Body of pancreas (tissue), 4 donors: ENCODE data around the gene LIMS1.

ENCODE experiments used
- POLR2A ChIP-seq, 3 donors: fragments of 450-650 bp; IDR thresholded peaks; one replicate each; pipeline ENCODE4 v1.6.1; 2016; ENCODE audit warnings: antibody characterized with exemption in 3 of 3, mild to moderate bottlenecking in 2 of 3
- TF ChIP-seq, protein P1 (sequence below), 7 experiments: fragments of 450-650 bp in 4 of 7; fragments of 200-600 bp in 3 of 7; sonication (generic) in 3 of 7; IDR thresholded peaks; one replicate each; pipeline ENCODE4 v1.5.1; 2016 to 2019; ENCODE audit warnings: antibody characterized with exemption in 7 of 7

- TF ChIP-seq POLR2A (IDR thresholded peaks at IDR 0.05) = no peak
- TF ChIP-seq, protein P1, sequence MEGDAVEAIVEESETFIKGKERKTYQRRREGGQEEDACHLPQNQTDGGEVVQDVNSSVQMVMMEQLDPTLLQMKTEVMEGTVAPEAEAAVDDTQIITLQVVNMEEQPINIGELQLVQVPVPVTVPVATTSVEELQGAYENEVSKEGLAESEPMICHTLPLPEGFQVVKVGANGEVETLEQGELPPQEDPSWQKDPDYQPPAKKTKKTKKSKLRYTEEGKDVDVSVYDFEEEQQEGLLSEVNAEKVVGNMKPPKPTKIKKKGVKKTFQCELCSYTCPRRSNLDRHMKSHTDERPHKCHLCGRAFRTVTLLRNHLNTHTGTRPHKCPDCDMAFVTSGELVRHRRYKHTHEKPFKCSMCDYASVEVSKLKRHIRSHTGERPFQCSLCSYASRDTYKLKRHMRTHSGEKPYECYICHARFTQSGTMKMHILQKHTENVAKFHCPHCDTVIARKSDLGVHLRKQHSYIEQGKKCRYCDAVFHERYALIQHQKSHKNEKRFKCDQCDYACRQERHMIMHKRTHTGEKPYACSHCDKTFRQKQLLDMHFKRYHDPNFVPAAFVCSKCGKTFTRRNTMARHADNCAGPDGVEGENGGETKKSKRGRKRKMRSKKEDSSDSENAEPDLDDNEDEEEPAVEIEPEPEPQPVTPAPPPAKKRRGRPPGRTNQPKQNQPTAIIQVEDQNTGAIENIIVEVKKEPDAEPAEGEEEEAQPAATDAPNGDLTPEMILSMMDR (IDR thresholded peaks at IDR 0.05) = peak in 6 of 7 experiments; percentile 34 to 68 (median 64)
Observed at GRCh38 chr2:108607706-108608301, 73.5 kb downstream of the LIMS1 start.
